ENCODE measurements around the gene RCC1.

RCC1 gene

GRCh38 chr1:28526886-28527285 lies 21.0 kb downstream of the RCC1 start:
- DNase-seq (ENCODE audit: low spot score), result no peak
- H3K27ac ChIP-seq, result no peak overlapping the region; the same call in 1 of the 2 replicates
- ChIA-PET POLR2A (ENCODE audit: low non-redundant PET) (no interaction called here), CTCF (interaction anchor here (0.5 kb wide), 1 partner anchor 676 kb away, joined by 3 read pairs; no protein-coding TSS in a partner anchor)
- TF ChIP-seq CTCF (conservative IDR thresholded peaks at IDR 0.05; ENCODE audit: low read depth), result no peak

DNA sequence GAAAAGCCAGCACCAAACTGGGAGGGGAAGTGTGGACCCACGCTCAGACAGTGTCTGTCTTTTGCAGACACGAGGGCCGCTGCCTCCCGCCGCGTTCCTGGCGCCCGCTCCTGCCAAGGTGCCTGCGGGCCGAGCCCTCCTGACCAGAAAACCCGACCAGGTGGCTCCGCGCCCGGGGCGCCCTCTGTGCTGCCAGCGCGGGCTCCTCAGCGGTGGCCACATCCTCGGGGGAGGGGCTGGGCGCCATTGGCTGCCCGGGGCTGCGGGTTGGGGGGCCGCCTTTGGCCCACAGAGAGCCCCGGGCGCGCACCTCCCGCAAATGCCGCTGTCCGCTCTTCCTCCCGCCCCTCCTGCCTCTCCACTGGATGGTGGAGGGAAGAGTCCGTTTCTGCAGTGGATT lies 24.6 kb downstream of the RCC1 start:
- ChIA-PET CTCF (interaction anchor here (0.6 kb wide), 1 partner anchor 13 kb away, joined by 3 read pairs; no protein-coding TSS in a partner anchor), POLR2A (ENCODE audit: low non-redundant PET) (no interaction called here)
- DNase-seq (ENCODE audit: low spot score), result no peak
- no peak for TF ChIP-seq CTCF (conservative IDR thresholded peaks at IDR 0.05; ENCODE audit: low read depth)
- no peak overlapping the region for H3K27ac ChIP-seq

DNA sequence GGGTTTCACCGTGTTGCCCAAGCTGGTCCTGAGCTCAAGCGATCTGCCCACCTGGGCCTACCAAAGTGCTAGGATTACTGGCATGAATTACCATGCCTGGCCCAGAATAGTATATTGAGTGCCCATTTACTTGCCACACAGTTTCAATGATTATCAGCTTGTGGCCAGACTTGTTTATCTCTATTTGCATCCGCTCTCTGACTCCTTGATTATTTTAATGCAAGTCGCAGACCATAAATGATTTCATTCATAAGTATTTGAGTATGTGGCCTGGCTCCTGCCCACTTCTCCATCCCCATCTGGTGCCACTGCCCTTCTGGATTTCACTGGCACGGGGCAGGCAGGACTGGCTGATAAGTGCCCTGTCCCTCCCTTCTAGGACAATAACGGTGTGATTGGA lies 28.8 kb downstream of the RCC1 start:
- ChIA-PET CTCF (no interaction called here), POLR2A (ENCODE audit: low non-redundant PET) (no interaction called here)
- DNase-seq (ENCODE audit: low spot score), result no peak
- TF ChIP-seq CTCF (conservative IDR thresholded peaks at IDR 0.05; ENCODE audit: low read depth), result no peak
- H3K27ac ChIP-seq, result peak overlapping the region; percentile 20; the same call in 1 of the 2 replicates

DNA sequence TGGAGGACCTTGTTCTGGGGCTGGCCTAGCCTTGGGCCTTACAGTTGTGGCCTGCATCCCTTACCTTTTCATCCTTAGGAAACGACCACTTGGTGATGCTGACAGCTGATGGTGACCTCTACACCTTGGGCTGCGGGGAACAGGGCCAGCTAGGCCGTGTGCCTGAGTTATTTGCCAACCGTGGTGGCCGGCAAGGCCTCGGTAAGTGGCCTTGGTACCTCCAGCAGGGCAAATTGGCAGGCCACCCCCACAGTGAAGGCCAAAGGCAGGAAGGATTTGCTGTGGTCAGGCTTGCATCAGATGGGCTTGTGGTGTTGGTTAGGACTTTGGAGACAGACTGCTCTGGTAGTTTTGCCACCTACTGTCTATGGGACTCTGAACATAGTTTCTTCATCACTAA lies 29.3 kb downstream of the RCC1 start:
- peak overlapping the region; percentile 20; the same call in 1 of the 2 replicates for H3K27ac ChIP-seq
- ChIA-PET CTCF (no interaction called here), POLR2A (ENCODE audit: low non-redundant PET) (no interaction called here)
- DNase-seq (ENCODE audit: low spot score), result no peak
- no peak for TF ChIP-seq CTCF (conservative IDR thresholded peaks at IDR 0.05; ENCODE audit: low read depth)

DNA sequence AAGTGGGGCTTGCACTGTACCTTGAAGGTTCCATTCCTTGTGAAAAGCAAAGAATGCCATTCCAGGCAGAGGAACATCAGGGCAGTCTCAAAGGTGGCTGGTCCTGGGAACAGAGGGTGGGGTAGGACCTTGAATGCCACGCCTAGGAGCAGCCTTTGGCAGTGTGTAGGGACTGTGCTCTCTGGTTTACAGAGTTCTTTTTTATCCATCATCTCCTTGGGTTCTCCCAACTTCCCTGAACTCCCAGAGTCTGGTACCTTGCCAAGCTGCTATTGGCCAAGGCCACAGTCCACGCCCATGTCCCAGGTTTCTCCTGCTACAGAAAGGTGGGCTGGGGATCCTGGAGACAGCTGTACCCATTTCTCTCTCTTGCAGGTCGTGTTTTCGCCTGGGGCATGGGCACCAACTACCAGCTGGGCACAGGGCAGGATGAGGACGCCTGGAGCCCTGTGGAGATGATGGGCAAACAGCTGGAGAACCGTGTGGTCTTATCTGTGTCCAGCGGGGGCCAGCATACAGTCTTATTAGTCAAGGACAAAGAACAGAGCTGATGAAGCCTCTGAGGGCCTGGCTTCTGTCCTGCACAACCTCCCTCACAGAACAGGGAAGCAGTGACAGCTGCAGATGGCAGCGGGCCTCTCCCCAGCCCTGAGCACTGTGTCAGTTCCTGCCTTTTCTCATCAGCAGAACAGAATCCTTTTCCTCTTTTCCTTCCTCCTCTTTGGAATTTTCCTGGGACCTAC lies 31.8 kb downstream of the RCC1 start:
- peak overlapping the region; percentile 52 for H3K27ac ChIP-seq
- ChIA-PET CTCF (no interaction called here), POLR2A (ENCODE audit: low non-redundant PET) (no interaction called here)
- DNase-seq (ENCODE audit: low spot score), result no peak
- no peak for TF ChIP-seq CTCF (conservative IDR thresholded peaks at IDR 0.05; ENCODE audit: low read depth)

- no peak for DNase-seq (ENCODE audit: low spot score)
- CTCF ChIA-PET, result no interaction called here
- POLR2A ChIA-PET (ENCODE audit: low non-redundant PET), result no interaction called here
- peak overlapping the region; percentile 52 for H3K27ac ChIP-seq
- no peak for TF ChIP-seq CTCF (conservative IDR thresholded peaks at IDR 0.05; ENCODE audit: low read depth)
Measured at GRCh38 chr1:28538286-28538685, 32.4 kb downstream of the RCC1 start.
